Ishikawa (cell line): ENCODE data around the gene ESPL1.

Experiments used
- CEBPB ChIP-seq: IDR thresholded peaks from 2 replicates; pipeline ENCODE4 v1.6.1; 2012
- CREB1 ChIP-seq: IDR thresholded peaks from 2 replicates; pipeline ENCODE4 v1.6.1; 2012; ENCODE audit warnings: low read depth
- EGR1 ChIP-seq: IDR thresholded peaks from 2 replicates; pipeline ENCODE4 v1.6.1; 2012
- EP300 ChIP-seq: IDR thresholded peaks from 2 replicates; pipeline ENCODE4 v1.6.1; 2012; ENCODE audit warnings: borderline replicate concordance
- NFIC ChIP-seq: IDR thresholded peaks from 2 replicates; pipeline ENCODE4 v1.6.1; 2012
- RAD21 ChIP-seq: IDR thresholded peaks from 2 replicates; pipeline ENCODE4 v1.6.1; 2012; ENCODE audit warnings: low read depth
- TAF1 ChIP-seq: IDR thresholded peaks from 2 replicates; pipeline ENCODE4 v1.6.1; 2012; ENCODE audit warnings: low read depth, mild to moderate bottlenecking
- TCF12 ChIP-seq: IDR thresholded peaks from 2 replicates; pipeline ENCODE4 v1.6.1; 2012; ENCODE audit warnings: low read depth
- USF1 ChIP-seq: IDR thresholded peaks from 2 replicates; pipeline ENCODE4 v1.6.1; 2012
- YY1 ChIP-seq: IDR thresholded peaks from 2 replicates; pipeline ENCODE4 v1.6.1; 2012; ENCODE audit warnings: low read depth
- TF ChIP-seq, protein P1 (sequence below): IDR thresholded peaks from 2 replicates; pipeline ENCODE4 v1.6.1; 2012
- TF ChIP-seq, protein P2 (sequence below): IDR thresholded peaks from 2 replicates; pipeline ENCODE4 v1.6.1; 2012; ENCODE audit warnings: low read depth, mild to moderate bottlenecking

GRCh38 chr12:53254816-53255545, 13.1 kb upstream of the ESPL1 start:
- TF ChIP-seq, protein P1, sequence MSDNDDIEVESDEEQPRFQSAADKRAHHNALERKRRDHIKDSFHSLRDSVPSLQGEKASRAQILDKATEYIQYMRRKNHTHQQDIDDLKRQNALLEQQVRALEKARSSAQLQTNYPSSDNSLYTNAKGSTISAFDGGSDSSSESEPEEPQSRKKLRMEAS: no peak
- TF ChIP-seq EGR1: no peak
- TF ChIP-seq EP300: no peak
- TF ChIP-seq YY1: no peak
- no peak for TF ChIP-seq TAF1
- TF ChIP-seq CREB1: no peak
- TF ChIP-seq NFIC: no peak
- TF ChIP-seq, protein P2, sequence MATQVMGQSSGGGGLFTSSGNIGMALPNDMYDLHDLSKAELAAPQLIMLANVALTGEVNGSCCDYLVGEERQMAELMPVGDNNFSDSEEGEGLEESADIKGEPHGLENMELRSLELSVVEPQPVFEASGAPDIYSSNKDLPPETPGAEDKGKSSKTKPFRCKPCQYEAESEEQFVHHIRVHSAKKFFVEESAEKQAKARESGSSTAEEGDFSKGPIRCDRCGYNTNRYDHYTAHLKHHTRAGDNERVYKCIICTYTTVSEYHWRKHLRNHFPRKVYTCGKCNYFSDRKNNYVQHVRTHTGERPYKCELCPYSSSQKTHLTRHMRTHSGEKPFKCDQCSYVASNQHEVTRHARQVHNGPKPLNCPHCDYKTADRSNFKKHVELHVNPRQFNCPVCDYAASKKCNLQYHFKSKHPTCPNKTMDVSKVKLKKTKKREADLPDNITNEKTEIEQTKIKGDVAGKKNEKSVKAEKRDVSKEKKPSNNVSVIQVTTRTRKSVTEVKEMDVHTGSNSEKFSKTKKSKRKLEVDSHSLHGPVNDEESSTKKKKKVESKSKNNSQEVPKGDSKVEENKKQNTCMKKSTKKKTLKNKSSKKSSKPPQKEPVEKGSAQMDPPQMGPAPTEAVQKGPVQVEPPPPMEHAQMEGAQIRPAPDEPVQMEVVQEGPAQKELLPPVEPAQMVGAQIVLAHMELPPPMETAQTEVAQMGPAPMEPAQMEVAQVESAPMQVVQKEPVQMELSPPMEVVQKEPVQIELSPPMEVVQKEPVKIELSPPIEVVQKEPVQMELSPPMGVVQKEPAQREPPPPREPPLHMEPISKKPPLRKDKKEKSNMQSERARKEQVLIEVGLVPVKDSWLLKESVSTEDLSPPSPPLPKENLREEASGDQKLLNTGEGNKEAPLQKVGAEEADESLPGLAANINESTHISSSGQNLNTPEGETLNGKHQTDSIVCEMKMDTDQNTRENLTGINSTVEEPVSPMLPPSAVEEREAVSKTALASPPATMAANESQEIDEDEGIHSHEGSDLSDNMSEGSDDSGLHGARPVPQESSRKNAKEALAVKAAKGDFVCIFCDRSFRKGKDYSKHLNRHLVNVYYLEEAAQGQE: no peak
- no peak for TF ChIP-seq RAD21
- no peak for TF ChIP-seq CEBPB
- no peak for TF ChIP-seq TCF12
- no peak for TF ChIP-seq USF1
